ENCODE results near the gene YARS1. TPM values are rescaled to one million over a fixed set of nuclear protein-coding genes. Genes with fewer than 3 reads are reported as not detected.

YARS1 gene
- total RNA-seq, 1 experiment from 2014 or later = 244 TPM

- CTCF ChIA-PET = interaction anchor here (0.9 to 5.4 kb wide), 12 partner anchors 12 to 373 kb away, joined by 3 to 108 read pairs (median 6); no protein-coding TSS in a partner anchor
- Histone ChIP-seq H3K36me3 (ENCODE audit: control insufficient read depth in 1 of 2, insufficient read depth in 2 of 2, low read length in 2 of 2) (peaks cover 21 to 25% of the 10 kb centered on the region in 2 experiments; a peak in 3 of 4 replicates), H3K27ac (ENCODE audit: low read depth, low read length) (peak overlapping the region; percentile 15)
- TF ChIP-seq TCF7L2 (IDR thresholded peaks at IDR 0.05; ENCODE audit: borderline replicate concordance, extremely low read depth, insufficient read depth, insufficient read length) (no peak), SP1 (IDR thresholded peaks at IDR 0.05; ENCODE audit: low read depth) (no peak), ATF3 (IDR thresholded peaks at IDR 0.05) (no peak), CEBPB (IDR thresholded peaks at IDR 0.05; ENCODE audit: low read depth) (no peak), EZH2phosphoT487 (IDR thresholded peaks at IDR 0.05; ENCODE audit: borderline replicate concordance) (no peak), ZNF274 (IDR thresholded peaks at IDR 0.05; ENCODE audit: low read depth, low read length) (no peak), CTCF (IDR thresholded peaks at IDR 0.05 in 2 of 3, conservative IDR thresholded peaks at IDR 0.05 in 1 of 3; ENCODE audit: borderline replicate concordance in 1 of 3, insufficient read depth in 1 of 3, low read depth in 2 of 3, low read length in 2 of 3) (no peak), POLR2AphosphoS5 (IDR thresholded peaks at IDR 0.05; ENCODE audit: low read depth, low read length) (peak; percentile 61; the same call in 1 of the 2 replicates), RAD21 (IDR thresholded peaks at IDR 0.05; ENCODE audit: low read depth) (no peak), ZBTB33 (IDR thresholded peaks at IDR 0.05; ENCODE audit: extremely low read depth, insufficient replicate concordance, low read length) (no peak), JUND (IDR thresholded peaks at IDR 0.05) (0 out of 2 replicates have a peak, but pooled peaks have one; percentile 10), MAX (IDR thresholded peaks at IDR 0.05) (no peak), SIN3A (IDR thresholded peaks at IDR 0.05; ENCODE audit: low read depth) (peak; percentile 17; the same call in 1 of the 2 replicates), ELF1 (IDR thresholded peaks at IDR 0.05; ENCODE audit: borderline replicate concordance, low read depth) (no peak), SRF (IDR thresholded peaks at IDR 0.05; ENCODE audit: low read depth) (no peak), CBX3 (IDR thresholded peaks at IDR 0.05; ENCODE audit: low read depth) (no peak), YY1 (IDR thresholded peaks at IDR 0.05; ENCODE audit: extremely low read depth, insufficient replicate concordance, low read depth, low read length) (no peak), EGR1 (IDR thresholded peaks at IDR 0.05; ENCODE audit: low read depth) (no peak)
These were observed 43.2 kb downstream of the YARS1 start for GRCh38 chr1:32773764-32774463.

More at GRCh38 chr1:32773764-32774463, 43.2 kb downstream of the YARS1 start:
- intact Hi-C loops (cut with micrococcal nuclease) = loop anchor here (1.0 to 2.0 kb wide), 4 partner anchors 62 to 373 kb away; no protein-coding TSS in a partner anchor
- H3K9me3 ChIP-seq (ENCODE audit: control insufficient read depth in 1 of 2, insufficient read depth in 1 of 2, low read depth in 1 of 2, low read length in 2 of 2) = no peaks in the 10 kb centered on the region
- ChIA-PET RAD21 (ENCODE audit: low non-redundant PET in 1 of 2, low total read pairs in 2 of 2, uncharacterized antibody in 2 of 2, unreplicated experiment in 2 of 2) (interaction anchor here (0.6 to 8.0 kb wide), 4 partner anchors 61 to 75 kb away, joined by 3 to 41 read pairs (median 17); no protein-coding TSS in a partner anchor), POLR2A (interaction anchor here (1.2 to 2.4 kb wide), 4 partner anchors 12 to 62 kb away, joined by 3 to 13 read pairs (median 8); no protein-coding TSS in a partner anchor)
- H3K9me2 ChIP-seq (ENCODE audit: insufficient read depth) = no peaks in the 10 kb centered on the region
- H4K20me1 ChIP-seq (ENCODE audit: insufficient read depth) = no peaks in the 10 kb centered on the region
- H3K4me1 ChIP-seq (ENCODE audit: control insufficient read depth in 1 of 2, insufficient read depth in 2 of 2, low read length in 2 of 2) = peaks cover 17 to 32% of the 10 kb centered on the region in 2 experiments
- no TSS peak for BruUV-seq (replicated peaks)
- no peak overlapping the region; the same call in 1 of the 2 replicates for H3K9ac ChIP-seq (ENCODE audit: low read length)
- peak; percentile 4; the same call in 1 of the 2 replicates for ATAC-seq
- no peaks in the 10 kb centered on the region for H3K79me2 ChIP-seq (ENCODE audit: insufficient read depth, low read length)
- H3K27me3 ChIP-seq (ENCODE audit: insufficient read depth, low read length) = no peaks in the 10 kb centered on the region
- H3K4me3 ChIP-seq (replicated peaks in 1 of 2; ENCODE audit: low read depth in 1 of 2, low read length in 2 of 2) = no peak overlapping the region
- DNase-seq (ENCODE audit: low read depth, low spot score) = no peak
- H3K4me2 ChIP-seq (ENCODE audit: low read length) = no peak overlapping the region
- H2AFZ ChIP-seq (ENCODE audit: low read depth, low read length, poor library complexity, severe bottlenecking) = no peak overlapping the region
